Cerebellar cortex (tissue), 1 donor: ENCODE measurements around the gene SCAANT1.
A peak's percentile ranks its signal among the peaks of the same experiment; 100 is the strongest.

Experiments
- DNase-seq: peaks from one replicate; pipeline ENCODE4 v3.0.0-alpha.2; 2015; ENCODE audit warnings: low spot score

Gene SCAANT1

DNA sequence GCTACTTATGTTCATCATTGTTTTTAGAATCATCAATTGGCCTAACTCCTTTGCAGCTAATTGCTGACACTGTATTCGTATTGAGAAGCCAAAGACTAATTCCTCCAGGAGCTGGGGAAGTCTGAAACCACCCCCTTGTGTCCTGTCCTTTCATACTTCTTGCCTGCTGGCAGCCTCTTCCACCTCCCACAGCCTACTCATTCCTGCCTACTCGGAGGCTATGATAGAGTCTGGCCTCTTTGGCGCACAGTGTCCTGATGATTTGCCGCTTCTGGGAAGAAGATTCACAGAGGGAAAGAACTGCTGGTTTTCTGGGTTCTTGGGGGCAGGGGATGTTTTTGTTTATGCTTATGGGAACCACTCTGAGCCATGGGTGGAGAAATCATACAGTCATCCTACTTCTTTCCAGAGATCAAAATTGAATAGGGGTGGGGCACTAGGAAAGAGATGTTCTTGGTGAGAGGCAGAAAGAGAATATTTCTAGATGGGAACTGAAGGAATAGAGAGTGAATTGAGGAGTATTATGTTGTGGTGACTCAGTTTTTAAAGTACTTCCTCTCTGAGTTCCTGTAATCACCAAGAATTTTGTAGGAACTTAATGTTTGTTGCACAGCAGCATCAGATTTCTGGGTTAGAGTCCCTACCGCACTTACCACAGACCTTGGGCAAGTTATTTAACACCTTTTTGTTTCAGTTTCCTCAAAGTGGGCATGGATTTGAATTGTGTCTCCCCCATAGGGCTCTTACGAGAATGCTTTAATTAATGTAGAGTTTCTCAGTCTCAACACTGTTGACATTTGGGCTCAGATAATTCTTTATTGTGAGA, 22.1 kb upstream of the SCAANT1 start:
- no peak for DNase-seq

DNA sequence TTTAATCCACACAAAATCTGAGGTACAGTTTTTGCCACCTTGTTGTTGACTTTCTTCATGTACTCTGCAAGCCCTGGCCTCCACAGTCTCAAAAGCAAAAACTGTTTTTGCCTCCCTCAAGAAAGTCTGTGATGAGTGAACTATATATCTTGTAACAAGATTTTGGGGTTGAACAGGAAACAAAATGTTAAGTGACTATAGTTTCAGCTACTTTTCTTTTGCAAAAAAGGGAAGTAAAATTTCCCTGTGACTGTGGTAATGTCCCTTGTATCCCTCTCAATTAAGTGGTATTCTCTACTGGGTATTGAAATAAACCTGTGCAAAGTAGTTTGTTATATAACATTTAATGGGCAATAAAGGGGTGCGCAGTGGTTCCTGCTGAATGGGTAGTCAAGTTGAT, 21.3 kb upstream of the SCAANT1 start:
- DNase-seq, result no peak

DNA sequence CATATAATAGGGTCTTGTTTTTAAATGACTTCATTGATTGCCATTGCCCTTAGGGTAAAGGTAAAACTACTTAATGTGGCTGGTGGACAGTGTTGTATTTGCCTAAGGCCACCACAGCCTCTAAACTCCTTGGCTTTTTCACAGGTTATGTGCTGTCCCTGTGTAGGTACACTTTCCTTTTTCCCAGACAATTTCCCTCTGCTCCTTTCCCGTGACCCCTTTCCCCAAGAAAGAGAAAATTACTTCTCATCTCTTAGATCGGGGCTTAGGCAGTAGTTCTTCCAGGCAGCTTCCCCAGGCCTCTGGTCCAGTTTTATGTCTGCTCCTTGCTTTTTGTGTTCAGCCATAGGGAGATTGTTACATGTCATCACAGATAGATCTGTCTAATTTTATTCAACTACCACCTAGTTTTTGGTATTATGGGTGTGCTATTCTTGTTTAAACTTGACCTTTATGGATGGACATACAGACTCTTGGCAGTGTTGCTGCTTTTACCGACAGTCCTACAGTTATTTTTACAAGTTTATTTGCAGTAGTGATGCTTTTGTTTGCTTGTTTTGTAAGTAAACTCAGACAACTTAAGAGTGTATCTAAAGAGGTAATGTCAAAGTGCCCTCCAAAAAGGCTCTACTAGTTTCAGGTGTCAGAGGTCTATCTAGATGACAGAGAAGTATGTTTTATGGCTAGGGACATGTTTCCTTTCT, 20.5 kb upstream of the SCAANT1 start:
- DNase-seq, result no peak

DNA sequence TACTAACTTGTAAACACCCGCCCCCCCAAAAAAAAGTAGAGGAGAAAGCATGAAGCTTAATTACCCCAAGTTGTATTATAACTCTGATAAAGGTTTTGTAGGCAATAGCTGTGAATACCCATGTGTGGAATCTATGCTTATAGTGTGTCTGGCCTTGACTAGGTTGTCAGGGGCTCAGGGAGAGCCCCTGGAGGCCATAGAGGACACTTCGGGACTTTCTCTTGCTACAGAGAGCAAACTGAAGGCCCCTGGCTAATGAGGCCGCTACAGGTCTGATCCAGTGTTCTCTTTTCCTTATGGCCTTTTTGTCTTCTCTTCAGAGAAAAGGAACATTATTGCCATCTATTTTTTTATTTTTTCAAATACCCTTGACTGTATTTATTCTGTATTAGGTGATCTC, 19.1 kb upstream of the SCAANT1 start:
- no peak for DNase-seq

DNA sequence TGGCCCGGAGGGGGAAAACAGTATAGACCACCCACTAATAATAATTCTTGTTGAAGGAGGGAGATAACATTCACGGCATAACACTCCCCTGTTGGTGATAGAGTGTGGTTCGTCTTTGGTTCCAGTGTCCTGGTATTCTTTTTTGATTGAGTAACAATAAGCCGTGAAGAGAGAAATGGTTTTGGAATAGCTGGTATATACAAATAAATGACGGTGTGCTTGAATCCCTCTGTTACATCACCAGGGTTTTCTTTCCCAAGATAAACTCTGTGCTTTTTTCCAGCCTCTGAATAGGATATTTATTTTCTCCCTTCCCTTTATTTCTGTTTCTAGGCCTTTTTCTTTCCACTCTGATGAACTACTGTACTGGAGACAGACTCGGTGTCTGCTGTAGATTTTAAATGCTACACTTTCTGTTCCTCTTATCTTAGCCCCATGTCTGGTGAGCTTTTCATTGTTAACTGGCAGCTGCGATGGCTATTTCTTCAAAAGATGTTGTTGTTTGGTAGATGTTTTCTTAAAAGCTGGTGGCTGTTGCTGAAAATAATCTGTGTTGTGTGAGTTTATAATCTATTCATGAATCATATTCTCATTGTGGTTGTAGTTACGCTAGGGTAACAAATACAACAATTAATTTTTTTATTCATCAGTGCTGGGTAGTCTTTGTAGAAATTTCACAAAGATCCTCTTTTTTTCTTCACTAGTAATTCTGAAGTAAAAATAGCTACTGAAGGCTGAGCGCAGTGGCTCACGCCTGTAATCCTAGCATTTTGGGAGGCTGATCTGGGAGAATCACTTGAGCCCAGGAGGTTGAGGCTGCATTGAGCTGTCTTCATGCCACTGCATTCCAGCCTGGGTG, 15.5 kb upstream of the SCAANT1 start:
- DNase-seq, result no peak

DNA sequence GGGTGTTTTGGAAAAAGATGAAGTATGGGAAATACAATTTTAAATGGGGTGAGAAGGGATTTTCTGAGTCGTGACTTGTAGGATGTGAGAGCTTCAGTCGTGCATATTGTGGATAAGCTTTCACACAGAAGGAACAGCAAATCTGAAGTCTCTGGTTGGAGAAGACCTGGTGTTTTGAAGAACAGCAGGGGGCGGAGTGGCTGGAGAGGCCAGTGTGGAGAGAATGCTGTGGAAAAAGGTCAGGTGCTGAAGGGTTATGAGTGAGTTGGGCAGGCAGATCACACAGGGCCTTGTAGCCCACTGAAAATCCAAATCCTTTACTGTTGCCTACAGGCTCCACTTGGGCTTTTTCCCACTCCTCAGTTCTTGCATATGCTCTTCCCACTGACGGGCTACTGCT, 14.1 kb upstream of the SCAANT1 start:
- DNase-seq, result no peak

DNA sequence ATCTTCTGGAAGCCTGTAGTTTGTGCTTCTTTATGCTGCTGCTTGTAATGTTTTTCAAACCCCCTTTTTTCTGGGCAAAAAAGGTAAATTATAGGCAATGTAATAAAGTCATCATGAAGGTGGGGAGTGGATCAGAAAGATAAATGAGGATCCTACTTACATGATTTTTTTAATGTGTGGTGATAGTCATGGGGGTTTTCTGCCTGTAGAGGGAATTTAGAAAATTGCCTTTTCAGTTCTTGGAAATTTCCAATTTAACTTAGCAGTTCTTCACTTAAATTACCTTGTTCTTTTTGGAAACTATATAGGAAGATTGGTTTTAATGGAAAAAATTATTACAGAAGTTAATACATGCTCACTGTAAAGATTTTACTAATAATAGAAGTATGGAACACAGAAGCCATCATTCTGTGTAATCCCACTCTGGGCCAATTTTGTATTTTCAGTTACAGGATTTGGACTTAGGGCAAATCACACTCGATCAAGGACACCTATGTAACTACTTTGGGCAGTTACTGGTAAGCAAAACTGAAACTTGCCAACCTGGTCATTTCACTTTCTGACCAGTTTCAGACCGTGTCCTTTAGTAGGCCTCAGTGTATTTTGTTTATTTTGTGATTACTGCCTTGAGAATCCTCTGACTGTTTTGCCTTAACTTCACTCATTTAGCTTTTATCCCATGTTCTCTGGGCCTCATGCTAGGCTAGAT, 10.5 kb upstream of the SCAANT1 start:
- no peak for DNase-seq

DNA sequence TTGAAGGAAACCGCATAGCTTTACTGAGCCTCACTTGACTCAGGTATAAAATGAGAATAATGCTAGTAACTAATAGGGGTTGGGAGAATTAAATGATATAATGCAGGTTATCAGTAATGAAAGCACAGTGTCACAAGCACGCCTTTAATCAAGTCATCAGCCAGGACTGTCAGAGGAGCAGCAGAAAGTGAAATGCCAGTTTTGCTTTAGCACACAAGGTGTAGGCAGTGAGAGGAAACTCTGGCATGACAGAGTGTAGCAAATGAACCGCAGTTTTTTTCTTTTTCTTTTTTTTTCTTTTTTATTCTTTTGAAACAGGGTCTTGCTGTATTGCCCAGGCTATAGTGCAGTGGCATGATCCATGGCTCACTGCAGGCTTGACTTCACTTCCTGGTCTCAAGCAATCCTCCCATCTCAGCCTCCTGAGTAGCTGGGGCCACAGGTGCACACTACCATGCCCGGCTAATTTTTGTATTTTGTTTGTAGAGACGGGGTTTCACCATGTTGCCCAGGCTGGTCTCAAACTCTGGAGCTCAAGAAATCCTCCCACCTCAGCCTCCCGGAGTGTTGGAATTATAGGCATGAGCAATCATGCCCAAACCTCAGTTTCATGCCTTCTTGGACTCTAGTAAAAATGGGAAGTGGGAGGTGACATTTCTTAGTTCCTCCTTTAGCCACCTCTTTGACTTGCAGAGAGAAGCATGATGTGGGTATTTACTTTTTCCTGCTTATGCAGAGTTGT, 9.7 kb upstream of the SCAANT1 start:
- no peak for DNase-seq

DNA sequence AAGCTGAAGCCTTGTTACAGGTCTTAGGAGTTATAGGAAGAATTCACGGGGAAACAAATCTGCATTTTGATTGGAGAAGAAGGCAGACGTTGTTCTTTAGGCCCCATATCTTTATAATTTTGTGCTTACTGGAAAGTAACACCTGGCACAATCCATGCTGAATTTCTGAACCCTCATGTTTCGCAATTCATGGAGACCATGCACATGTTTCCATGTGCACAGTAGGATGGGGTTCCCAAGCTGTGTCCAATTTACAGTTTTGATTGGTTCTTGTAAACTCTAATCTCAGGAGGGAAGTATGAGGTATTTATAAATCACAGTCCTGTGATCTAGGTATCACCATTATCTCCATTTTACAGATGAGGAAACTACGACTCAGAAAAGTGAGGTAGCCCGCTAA, 7.8 kb upstream of the SCAANT1 start:
- no peak for DNase-seq

DNA sequence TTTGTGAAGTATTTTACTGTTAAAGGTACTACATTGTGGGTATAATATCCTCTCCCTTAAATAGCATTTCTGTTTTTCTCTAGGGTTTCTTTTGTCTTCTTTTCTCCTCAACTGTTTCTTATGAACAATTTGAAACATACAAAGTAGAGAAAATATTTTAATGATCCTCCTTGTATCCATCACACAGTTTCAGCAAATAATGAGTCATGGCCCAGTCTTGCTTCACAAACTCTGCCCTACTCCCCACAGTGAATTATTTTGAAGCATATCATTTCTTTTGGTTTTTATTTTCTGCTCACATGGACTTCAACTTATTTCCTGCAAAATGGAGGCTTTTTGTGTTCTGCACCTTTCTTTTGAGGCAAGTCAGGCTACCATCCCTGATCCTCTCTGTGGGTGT, 6.1 kb upstream of the SCAANT1 start:
- DNase-seq, result no peak

DNA sequence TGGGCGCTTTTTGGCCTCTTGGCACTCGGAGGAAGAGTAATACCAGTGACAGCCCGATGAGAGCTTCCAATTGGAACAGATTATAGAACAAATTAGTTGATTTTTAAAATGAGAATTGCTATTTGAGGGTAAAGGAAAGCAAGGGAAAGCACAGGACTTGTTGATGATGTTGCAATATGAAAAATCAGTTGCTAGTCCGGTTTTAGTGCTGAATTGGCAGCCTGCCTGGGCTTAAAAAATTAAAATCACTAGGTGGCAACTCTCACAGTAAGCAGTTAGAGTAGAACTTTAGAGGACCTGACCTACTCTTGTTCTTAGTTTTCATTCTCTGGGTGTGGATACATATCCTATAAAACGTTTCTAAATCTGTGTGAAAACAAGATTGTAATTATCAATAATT, 2.1 kb upstream of the SCAANT1 start:
- no peak for DNase-seq

DNA sequence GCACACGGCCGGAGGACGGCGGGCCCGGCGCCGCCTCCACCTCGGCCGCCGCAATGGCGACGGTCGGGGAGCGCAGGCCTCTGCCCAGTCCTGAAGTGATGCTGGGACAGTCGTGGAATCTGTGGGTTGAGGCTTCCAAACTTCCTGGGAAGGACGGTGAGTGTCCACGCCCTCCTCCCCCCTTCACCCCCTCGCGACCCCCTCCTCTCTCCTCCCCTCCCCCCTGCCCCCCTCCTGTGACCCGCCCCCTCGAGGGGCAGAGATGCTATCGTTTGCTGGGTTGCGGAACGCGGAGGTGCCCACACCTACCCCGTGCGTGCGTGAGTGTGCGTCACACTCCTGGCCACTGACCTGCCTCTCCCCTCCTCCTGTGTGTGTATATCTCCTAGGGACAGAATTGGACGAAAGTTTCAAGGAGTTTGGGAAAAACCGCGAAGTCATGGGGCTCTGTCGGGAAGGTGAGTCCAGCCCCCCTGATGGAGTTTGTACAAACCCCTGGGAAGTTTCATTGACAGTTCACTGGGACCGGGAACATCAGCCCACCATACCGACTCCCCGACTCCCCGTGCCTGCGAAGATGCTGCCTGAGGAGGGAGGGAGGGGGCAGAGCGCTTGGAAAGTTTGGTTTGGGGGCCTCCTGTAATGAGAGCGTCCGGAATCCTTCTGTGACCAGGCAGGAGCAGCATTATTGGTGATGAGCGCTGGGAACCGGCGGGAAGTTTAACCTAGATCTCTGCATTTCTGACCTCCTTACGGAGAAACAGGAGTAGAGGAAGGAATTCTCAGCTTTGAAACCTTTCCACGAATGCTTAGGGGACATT, 795 bp upstream of the SCAANT1 start:
- DNase-seq, result peak; percentile 50

DNA sequence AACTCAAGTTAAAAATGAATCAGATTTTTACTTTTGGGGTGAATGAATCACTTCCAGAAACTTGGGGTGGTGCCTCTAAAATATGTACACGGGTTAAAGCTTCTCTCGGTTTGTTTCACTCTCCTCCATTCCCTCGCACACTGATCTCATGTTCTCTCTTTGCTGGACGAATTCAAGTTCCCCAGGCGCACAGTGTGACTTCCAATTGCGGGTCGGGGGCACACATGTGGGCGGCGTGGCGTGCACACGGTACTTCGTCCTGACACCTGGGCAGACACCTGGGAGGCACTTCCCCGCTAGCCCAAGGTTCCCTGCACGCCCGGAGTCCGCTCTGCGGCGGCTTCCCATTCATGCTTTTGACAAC, 692 bp downstream of the SCAANT1 start:
- no peak for DNase-seq

DNA sequence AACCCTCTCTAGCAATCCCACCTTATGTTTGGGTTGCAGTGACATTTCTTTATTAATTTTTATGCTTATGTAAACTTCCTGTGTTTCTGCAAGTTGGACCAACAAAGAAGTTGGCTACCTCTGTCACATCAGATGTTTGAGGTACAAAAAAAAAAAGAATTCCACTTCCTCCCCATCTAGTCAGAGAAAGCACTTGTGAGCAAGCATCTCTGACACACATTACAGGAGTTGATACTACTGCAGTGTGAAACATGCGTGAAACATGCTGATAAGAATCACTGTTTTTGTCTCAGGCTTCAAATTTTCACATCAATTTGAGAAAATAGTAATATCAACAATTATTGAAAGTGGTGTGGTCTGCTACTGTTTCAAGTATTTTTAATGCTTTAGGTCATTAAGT, 1.3 kb downstream of the SCAANT1 start:
- no peak for DNase-seq

DNA sequence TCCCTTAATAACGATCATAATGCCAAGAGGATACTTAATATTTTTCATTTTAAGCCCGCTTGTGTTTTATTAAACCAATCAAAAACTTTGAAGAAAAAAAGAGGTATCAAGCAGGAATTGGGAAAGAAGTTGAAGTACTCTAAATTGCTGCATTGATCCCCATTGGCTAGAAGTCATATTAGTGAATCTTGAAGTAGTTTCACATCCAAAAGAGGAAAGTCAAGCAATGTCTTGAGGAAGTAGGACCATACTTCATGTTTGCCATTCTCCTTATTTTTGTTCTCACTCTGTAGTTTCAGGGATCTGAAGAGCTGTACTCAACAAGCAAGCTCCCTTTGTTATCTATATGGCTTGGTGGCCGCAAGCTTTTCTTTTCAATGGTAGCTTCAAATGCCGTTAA, 2.2 kb downstream of the SCAANT1 start:
- no peak for DNase-seq

DNA sequence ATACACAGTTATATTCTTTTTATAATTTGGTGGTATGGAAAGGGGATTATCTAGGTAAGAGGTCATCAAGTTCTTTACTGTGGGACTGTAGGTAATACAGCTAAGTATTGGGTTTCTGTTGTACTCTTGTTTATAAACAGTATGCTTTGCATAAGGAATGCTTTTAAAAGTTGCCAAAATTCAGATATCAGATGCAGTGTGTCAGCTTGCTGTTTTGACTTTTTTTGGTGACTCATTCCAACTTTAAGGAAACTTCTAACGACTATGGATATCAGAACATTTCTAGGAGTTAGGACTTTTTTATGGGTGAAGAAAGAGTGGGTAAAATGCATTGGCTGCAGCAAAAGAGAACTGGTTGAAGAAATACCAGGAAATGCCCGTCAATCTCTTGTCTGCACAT, 2.8 kb downstream of the SCAANT1 start:
- DNase-seq, result no peak

DNA sequence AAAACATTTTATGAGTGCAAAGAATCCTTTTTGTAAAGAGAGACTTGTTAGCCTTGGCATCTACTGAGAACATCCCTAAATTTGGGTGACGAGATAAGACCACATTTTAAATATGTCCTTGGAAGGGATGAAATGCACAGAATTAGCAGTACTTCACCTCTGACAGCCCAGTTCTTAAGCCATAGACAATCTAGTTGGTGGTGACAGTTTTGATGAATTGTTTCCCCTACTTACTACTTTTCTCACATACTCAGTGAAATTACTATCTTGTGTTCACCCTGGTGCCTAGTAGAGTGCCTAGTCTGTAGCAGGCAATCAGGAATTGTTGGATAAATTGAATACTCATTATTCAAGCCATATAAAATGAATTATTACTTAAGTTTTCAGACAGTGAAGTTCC, 3.4 kb downstream of the SCAANT1 start:
- DNase-seq, result no peak

DNA sequence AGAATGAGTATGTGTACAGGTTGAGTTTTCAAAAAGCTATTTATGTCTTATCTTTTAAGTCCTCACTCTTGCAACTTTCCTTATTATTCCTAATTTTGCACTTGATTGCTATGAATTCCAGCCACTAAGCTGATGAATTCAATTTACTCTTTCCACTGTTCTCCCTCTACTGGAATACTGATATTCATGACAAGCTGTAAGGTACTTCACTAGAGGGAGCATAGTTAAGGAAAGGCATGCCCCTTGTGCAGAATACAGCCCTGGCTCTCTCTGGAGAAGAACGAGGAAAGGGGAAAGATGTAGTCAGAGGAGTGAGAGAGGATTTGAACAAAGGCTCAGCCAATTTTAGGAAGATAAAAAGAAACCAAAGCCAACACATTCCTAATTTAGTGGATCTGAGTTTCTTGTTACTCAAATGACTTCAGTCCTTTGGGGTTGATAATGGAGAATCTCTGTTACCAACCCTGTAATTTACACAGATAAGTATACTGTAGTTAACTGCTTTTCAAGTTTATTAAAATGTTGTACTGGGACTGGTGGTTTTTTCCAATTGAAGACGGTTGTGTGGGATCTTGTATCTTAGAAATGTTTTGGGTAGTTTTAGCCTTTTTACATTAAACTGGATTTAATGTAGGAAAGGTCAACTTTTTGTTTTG, 4.0 kb downstream of the SCAANT1 start:
- DNase-seq, result no peak

DNA sequence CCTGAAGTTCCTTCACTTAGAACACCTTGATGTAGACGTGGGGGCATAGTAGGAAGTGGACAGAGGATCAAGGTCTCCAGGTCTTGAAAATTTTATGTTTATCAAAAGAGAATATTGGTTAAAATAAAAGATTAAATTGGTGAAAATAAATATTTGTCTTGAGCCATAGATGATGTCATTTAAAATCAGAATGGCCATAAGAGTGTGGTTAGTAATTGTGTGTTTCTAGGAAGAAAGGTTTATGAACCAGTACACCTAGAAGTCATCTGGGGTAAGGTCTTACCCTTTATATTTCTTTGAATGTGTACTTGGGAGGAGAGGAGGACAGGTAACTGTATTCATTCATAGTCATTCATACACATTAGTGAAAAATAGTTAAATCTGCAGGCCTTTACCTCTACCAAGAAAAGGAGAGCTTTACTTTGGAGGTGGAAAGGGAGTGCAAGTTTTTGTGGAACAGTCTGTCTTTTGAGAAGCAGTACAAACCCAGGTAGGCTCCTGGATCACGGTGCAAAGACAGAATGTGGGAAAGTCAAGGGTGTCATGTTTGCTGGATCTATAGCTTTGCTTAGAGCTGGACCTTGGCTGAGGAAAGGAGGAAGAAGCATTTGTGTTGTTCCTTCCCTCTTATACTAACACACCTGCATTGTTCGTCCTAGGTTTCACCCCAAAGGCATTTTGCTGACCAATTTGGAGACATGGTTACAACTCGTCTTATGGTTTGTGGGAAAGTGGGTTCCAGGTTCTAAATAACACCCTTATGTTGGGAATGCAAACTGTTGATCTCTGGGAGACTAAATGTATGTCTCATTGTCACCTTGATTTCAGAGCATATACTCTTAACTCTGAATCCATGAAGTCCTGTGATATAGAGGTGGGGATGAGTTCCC, 6.2 kb downstream of the SCAANT1 start:
- DNase-seq, result no peak
